Stromal cell of bone marrow (primary cell): ENCODE measurements around the gene RBFA.

ENCODE experiments used
- DNase-seq: peaks from one replicate; pipeline ENCODE4 v3.0.0-alpha.2; 2012; ENCODE audit warnings: low read depth

The RBFA gene

DNA sequence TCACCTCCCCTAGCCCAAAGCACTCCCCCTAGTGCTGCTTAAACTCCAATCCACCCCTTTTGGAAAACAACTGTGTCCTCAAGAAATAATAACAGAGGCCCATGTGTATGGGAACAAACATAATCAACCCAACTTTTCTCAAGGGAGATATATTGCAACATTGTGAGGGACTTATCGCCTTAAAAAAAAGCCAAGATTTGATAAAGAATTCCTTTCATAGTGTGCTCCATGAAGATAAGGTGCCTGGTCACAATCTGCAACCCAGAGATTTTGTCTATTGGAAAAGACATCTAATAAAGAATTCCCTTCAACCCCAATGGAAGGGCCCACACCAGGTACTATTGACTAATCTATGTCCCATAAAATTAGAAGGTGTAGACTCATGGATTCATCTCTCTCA, 4.5 kb upstream of the RBFA start:
- DNase-seq = no peak

- peak; percentile 73 for DNase-seq
Observed at GRCh38 chr18:80033181-80034067, 810 bp upstream of the RBFA start.

GRCh38 chr18:80034852-80035406, 695 bp downstream of the RBFA start:
- DNase-seq = no peak

DNA sequence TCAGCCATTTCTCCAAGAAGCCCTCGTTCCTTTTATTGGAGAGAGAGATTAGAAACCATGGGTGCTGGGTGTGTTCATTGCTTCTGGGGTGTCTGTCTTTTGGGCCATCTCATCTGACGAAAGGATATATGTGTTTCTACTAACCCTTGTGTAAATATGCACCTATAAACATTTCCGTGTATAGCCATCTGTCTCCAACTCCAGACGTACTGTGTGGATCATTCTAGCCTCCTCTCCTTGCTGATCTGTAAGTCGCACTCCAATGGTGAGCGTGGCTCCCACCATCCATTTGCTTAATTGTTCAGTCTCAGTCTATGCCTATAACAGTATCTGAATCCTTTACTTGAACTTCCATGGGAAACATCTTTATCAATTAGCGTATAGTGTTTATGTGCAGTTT, 1.8 kb downstream of the RBFA start:
- DNase-seq = no peak

DNA sequence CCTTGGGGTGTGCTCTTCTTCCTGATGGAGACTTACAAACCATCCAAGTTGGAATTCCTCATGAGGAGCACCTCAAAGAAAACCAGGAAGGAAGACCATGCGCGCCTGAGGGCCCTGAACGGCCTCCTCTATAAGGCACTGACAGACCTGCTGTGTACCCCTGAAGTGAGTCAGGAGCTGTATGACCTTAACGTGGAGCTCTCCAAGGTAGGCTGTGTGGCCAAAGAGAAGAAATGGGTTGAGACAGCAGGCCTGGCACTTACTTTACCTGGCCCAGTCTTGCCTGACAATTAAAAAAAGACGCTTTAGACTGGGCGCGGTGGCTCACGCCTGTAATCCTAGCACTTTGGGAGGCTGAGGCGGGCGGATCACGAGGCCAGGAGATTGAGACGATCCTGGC, 3.1 kb downstream of the RBFA start:
- no peak for DNase-seq

GRCh38 chr18:80037869-80038630, 3.8 kb downstream of the RBFA start:
- no peak for DNase-seq

DNA sequence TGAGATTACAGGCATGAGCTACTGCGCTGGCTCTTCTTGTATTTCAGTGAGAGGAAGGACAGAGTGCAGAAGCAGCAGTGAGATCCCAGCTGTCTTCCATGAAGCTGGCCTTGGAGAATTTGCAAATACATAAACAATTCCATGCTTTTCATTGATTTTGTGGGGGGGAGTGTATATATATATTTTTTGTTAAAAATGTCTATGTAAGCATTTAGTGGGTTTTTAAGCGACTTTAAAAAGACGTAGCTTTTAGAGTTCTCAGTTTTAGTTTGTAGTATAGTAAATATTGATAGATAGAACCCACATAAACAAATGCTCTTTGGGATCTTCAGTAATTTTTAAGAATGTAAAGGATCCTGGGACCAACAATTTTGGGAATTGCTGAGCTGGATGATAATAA, 6.3 kb downstream of the RBFA start:
- DNase-seq = no peak

- DNase-seq = no peak
Observed at GRCh38 chr18:80041424-80041823, 7.2 kb downstream of the RBFA start.

DNA sequence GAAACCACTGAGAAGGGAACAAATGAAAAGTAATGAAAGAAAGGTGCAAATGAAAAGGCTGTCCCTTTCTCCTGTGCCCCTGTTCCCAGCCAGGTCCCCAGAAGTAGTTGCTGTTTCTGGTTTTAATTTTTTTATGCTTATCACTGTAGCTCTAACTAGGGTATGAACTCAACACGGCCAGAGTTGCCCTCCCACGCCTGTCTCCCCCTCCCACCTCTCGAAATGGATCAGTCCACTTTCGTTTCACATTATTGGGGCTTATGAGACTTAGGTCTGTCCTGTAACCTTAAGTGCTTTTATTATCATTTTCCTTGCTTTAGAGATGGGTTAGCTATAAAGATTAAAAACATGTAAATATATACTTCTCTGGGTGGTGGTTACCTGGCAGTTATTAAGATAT, 8.6 kb downstream of the RBFA start:
- no peak for DNase-seq

GRCh38 chr18:80044072-80044471, 9.8 kb downstream of the RBFA start:
- DNase-seq = no peak

- DNase-seq = no peak
Observed at GRCh38 chr18:80046011-80046410, 11.8 kb downstream of the RBFA start.

DNA sequence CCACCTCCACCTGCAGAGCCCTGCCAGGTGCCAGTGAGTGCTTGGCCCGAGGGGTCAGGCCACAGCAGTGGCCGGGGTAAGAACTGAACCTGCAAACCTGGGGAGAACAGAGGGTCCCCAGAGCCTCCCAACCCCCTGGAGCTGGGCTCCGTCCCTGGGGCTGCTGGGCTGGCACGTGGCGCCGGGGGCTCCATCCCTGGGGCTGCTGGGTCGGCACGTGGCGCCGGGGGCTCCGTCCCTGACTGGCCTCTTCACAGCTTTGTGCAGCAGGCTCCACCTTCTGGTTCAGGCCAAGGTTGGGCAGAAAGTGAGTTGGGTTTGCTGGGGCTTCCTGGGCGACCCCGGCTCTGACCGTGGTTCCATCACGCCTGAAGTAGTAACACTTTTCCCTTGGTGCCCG, 12.2 kb downstream of the RBFA start:
- no peak for DNase-seq

DNA sequence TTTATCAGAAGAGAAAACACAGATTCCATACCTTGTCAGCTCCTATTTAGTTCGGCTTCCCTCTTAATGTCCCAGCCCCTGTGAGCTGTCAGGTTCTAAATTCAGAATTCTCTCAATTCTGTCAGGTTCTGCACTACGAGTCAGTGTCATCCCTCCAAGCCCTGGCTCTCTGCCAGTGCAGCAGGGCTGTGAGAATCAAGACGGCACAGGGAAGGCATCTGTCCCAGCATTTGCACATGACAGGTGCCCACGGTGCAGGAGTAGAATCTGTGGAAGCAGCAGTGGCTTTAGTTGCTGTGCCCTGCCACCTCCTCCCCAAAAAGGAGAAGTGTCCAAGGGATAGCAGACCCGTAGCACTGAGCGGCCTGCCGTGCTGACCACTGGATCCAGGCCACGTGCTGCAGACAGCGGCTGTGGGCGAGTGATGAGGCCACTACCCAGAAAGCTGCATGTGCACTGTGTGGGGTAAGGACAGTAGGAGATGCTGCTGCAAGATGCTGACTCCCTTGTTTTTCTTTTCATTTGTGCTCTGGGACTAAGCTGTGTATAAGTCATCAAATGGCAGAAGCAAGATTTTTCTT, 12.8 kb downstream of the RBFA start:
- DNase-seq = no peak

DNA sequence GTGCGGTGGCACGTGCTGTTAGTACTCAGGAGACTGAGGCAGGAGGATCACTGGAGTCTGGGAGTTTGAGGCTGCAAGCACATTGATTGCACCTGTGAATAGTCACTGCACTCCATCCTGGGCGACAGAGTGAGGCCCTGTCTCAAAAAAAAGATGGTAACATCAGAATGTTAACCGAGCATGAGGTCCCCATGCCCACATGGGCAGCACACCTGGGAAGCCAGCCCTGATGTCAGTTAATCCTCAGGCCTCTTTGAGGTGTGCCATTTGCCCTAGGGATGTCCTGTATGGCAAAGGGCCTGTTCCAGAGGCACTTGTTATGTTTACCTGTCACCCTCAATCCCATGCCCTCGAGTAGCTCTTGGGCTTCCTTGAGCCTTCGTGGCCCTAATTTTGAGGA, 16.6 kb downstream of the RBFA start:
- DNase-seq = no peak

DNA sequence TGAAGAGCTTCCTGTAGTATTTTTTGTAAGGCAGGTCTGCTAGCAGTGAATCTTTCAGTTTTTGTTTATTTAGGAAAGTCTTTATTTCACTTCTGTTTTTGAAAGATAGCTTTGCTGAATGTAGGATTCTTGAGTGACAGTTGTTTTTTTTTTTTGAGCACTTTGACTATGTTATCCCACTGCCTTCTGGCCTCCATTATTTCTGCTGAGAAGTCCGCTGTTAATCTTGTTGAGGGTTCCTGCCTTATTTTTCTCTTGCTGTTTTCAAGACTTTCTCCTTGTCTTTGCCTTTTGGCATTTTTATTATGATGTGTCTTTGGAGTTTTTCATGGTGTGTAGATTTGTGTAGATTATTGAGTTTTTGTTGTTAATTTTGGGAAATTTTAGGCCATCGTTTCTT, 21.9 kb downstream of the RBFA start:
- DNase-seq = no peak

GRCh38 chr18:80059945-80060344, 25.7 kb downstream of the RBFA start:
- no peak for DNase-seq

- no peak for DNase-seq
Observed at GRCh38 chr18:80065705-80066104, 31.5 kb downstream of the RBFA start.

GRCh38 chr18:80067321-80067720, 33.1 kb downstream of the RBFA start:
- no peak for DNase-seq

- DNase-seq = no peak
Observed at GRCh38 chr18:80067897-80068296, 33.7 kb downstream of the RBFA start.

DNA sequence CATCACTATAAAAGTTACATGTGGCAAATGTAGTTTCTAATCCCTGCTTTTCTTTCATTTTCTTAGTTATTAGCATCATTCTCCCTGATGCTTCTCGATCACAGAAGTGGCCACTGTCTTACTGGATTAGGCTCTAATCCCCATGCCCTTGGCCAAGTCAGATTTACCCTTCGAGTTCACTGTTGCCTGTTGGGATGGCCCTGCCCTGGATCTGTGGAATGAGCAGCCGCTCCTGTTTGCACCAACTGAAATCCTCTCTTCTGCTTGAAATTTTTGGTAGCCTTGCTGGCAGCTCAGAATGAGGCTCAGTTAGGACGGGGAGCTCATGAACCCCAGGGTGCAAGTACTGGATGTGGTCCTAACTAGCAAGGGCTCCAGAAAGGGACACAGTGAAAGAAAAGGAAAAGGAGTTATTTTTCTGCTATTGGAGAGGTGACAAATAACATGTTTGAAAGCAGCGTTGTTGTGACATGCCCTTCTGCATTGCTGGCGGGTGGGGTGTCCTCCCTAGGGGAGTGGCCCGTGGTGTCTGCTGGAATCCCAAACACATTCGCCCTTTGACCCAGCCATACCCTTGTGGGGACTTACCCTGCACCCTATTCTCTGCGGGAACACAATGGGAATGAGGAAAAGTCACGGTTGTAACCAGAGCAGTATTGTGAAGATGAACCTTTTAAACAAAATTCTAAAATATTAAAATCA, 34.5 kb downstream of the RBFA start:
- no peak for DNase-seq

DNA sequence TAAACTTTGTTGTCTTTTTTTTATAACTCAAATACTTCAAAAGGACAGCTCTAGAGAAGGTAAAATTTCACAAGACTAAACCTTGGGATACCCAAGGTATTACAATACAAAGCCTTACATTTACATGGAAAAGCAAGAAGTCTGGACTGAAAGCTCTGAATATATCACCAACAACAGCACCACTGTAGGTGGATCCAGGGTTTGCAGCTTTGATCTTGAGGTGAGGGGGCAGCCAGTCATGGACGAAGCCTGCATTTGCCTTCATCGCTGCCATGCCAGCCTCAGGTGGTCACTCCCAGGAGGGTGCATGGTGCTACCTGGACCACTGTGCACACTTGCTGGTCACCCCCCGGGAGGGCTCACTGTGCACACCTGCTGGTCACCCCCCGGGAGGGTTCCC, 36.6 kb downstream of the RBFA start:
- DNase-seq = no peak

GRCh38 chr18:80074183-80074582, 39.9 kb downstream of the RBFA start:
- DNase-seq = no peak
